ENCODE data around the gene ADCY1. TPM values are rescaled to one million over a fixed set of nuclear protein-coding genes. Genes with fewer than 3 reads are reported as not detected.

The ADCY1 gene
- total RNA-seq, 1 donor from 2014 or later = 0.05 TPM

DNA sequence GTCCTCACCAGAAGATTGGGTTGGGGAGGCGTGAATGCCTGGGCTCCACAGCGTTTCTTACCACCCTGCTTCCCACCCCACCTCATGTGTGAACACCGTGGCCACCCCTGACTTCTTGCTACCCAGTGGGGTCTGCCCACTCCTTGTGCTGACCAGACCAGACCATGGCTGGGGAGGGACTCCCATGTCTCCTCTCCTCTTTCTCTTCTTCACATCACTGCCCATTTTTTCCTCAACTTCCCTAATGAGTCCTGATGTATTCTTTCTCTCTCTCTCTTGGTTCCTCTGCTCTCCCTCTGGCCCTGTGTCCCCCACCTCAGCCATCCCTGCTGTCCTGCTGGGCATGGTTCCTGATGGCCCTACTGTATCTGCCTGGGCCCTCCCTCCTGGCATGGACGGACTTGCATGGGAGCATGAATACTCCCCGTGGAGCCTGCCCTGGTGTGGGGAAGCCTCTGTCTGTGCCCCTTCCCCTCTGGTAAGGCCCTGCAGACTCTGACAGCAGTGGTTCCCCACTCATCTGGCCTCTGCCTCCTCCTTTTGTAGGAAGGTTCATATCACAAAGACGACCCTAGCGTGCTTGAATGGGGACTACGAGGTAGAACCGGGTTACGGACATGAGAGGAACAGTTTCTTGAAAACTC is 85.5 kb downstream of the ADCY1 start:
- DNase-seq (ENCODE audit: extremely low spot score, unreplicated experiment) = no peak
- Mint-ChIP-seq H3K27ac (ENCODE audit: unreplicated experiment) (no peak overlapping the region), H3K4me1 (ENCODE audit: unreplicated experiment) (no peaks in the 10 kb centered on the region), H3K27me3 (ENCODE audit: unreplicated experiment) (no peaks in the 10 kb centered on the region), H3K9me3 (ENCODE audit: unreplicated experiment) (no peaks in the 10 kb centered on the region), H3K36me3 (ENCODE audit: unreplicated experiment) (no peaks in the 10 kb centered on the region), H3K4me3 (ENCODE audit: unreplicated experiment) (no peak overlapping the region)
- TF ChIP-seq, protein P1, sequence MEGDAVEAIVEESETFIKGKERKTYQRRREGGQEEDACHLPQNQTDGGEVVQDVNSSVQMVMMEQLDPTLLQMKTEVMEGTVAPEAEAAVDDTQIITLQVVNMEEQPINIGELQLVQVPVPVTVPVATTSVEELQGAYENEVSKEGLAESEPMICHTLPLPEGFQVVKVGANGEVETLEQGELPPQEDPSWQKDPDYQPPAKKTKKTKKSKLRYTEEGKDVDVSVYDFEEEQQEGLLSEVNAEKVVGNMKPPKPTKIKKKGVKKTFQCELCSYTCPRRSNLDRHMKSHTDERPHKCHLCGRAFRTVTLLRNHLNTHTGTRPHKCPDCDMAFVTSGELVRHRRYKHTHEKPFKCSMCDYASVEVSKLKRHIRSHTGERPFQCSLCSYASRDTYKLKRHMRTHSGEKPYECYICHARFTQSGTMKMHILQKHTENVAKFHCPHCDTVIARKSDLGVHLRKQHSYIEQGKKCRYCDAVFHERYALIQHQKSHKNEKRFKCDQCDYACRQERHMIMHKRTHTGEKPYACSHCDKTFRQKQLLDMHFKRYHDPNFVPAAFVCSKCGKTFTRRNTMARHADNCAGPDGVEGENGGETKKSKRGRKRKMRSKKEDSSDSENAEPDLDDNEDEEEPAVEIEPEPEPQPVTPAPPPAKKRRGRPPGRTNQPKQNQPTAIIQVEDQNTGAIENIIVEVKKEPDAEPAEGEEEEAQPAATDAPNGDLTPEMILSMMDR (IDR thresholded peaks at IDR 0.05) = no peak

DNA sequence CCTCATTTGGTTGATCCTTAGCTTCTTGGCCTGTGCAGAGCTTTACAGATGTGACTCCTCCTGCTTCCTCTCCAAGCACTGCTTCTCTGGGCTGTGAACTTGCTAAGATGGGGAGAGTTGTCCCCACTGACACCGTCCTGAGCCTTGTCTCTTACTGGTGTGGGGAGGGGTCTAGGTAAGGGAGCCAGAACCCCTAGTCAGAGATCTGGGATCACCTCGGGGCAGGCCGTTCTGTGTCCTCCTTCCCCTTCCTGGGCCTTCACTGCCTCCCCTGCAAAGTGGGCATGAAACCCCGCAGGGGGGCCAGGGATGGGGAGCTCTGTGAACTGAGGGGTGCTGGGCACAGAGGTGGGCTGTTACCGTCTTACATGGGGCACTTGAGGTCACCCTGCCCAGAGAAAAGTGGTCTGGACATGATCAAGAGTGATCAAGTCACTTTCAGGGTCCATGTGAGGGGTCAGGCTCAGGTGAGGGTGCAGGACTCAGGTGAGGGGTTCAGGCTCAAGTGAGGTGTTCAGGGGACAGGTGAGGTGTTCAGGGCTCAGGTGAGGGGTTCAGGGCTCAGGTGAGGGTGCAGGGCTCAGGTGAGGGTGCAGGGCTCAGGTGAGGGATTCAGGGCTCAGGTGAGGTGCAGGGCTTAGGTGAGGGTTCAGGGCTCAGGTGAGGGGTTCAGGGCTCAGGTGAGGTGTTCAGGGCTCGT is 86.2 kb downstream of the ADCY1 start:
- DNase-seq (ENCODE audit: extremely low spot score, unreplicated experiment) = peak; percentile 83
- TF ChIP-seq, protein P1 (IDR thresholded peaks at IDR 0.05) = no peak
- no peaks in the 10 kb centered on the region for H3K9me3 Mint-ChIP-seq (ENCODE audit: unreplicated experiment)
- no peaks in the 10 kb centered on the region for H3K36me3 Mint-ChIP-seq (ENCODE audit: unreplicated experiment)
- H3K27me3 Mint-ChIP-seq (ENCODE audit: unreplicated experiment) = no peaks in the 10 kb centered on the region
- H3K4me3 Mint-ChIP-seq (ENCODE audit: unreplicated experiment) = no peak overlapping the region
- H3K27ac Mint-ChIP-seq (ENCODE audit: unreplicated experiment) = no peak overlapping the region
- no peaks in the 10 kb centered on the region for H3K4me1 Mint-ChIP-seq (ENCODE audit: unreplicated experiment)

DNA sequence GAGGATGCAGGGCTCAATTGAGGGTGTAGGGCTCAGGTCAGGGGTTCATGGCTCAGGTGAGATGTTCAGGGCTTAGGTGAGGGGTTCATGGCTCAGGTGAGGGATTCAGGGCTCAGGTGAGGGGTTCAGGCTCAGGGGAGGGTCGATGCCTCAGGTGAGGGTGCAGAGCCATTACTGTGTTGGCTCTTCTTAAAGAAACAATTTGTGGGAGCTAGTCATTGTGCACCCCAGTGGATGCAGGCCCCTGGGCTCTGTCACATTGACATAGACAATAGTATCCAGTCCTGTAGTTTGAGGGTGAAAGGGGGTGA is 86.7 kb downstream of the ADCY1 start:
- TF ChIP-seq, protein P1 (IDR thresholded peaks at IDR 0.05) = no peak
- Mint-ChIP-seq H3K4me1 (ENCODE audit: unreplicated experiment) (no peaks in the 10 kb centered on the region), H3K4me3 (ENCODE audit: unreplicated experiment) (no peak overlapping the region), H3K36me3 (ENCODE audit: unreplicated experiment) (no peaks in the 10 kb centered on the region), H3K27ac (ENCODE audit: unreplicated experiment) (no peak overlapping the region), H3K27me3 (ENCODE audit: unreplicated experiment) (no peaks in the 10 kb centered on the region), H3K9me3 (ENCODE audit: unreplicated experiment) (no peaks in the 10 kb centered on the region)
- DNase-seq (ENCODE audit: extremely low spot score, unreplicated experiment) = peak; percentile 36

DNA sequence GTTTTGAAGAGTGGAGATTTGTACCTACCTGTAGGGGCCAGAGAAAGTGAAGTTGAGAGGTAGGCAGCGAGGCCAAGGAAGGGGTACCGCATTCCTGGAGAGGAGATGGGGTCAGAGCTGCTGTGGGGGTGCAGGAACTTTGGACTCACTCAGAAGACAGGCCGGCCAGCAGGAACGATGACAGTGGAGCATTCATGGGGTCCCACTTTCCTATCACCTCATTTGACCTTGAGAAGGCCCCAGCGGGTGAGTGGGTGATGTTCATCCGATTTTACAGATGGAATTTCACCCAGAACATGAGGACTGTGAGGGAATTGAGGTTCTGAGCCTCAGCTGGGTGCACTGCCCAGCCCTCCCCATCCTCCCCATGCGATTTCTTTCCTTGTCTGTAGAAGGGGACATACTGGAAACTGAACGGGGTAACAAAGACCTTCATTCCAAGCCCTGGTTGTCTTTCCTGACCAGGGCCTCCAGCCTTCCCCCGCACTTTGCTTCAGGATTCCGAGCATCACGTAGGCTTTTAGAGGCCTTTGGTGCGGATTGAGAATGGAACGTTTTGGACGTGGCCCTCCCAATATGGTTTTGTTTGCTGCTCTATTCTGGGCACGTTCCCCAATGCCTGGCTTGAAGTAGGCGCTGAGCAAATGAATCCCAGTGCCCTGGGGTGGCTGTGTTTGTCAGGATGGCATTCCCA is 87.3 kb downstream of the ADCY1 start:
- TF ChIP-seq, protein P1 (IDR thresholded peaks at IDR 0.05) = no peak
- no peaks in the 10 kb centered on the region for H3K4me1 Mint-ChIP-seq (ENCODE audit: unreplicated experiment)
- no peak overlapping the region for H3K27ac Mint-ChIP-seq (ENCODE audit: unreplicated experiment)
- no peaks in the 10 kb centered on the region for H3K36me3 Mint-ChIP-seq (ENCODE audit: unreplicated experiment)
- H3K9me3 Mint-ChIP-seq (ENCODE audit: unreplicated experiment) = no peaks in the 10 kb centered on the region
- H3K4me3 Mint-ChIP-seq (ENCODE audit: unreplicated experiment) = no peak overlapping the region
- H3K27me3 Mint-ChIP-seq (ENCODE audit: unreplicated experiment) = no peaks in the 10 kb centered on the region
- peak; percentile 66 for DNase-seq (ENCODE audit: extremely low spot score, unreplicated experiment)

DNA sequence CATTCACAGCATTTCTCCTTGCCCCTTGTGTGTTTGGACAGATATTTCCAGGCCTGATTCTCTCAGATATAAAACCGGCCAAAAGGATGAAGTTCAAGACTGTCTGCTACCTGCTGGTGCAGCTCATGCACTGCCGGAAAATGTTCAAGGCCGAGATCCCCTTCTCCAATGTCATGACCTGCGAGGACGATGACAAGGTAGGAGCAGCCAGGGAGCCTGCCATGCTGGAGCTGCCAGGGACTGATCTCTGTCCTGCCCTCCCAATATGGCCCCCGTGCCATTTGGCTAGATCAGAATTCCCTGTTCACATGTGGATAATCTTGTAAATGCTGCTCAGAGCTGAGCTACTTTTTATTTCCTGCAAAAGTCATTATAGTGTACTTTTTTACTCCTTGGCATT is 87.8 kb downstream of the ADCY1 start:
- DNase-seq (ENCODE audit: extremely low spot score, unreplicated experiment) = peak; percentile 53
- Mint-ChIP-seq H3K36me3 (ENCODE audit: unreplicated experiment) (no peaks in the 10 kb centered on the region), H3K9me3 (ENCODE audit: unreplicated experiment) (no peaks in the 10 kb centered on the region), H3K27me3 (ENCODE audit: unreplicated experiment) (no peaks in the 10 kb centered on the region), H3K27ac (ENCODE audit: unreplicated experiment) (no peak overlapping the region), H3K4me3 (ENCODE audit: unreplicated experiment) (no peak overlapping the region), H3K4me1 (ENCODE audit: unreplicated experiment) (no peaks in the 10 kb centered on the region)
- TF ChIP-seq, protein P1 (IDR thresholded peaks at IDR 0.05) = no peak

Measured in osteocyte (in vitro differentiated cells).